ENCODE data around the gene TMEM178B. TPM values are rescaled to one million over a fixed set of nuclear protein-coding genes. Genes with fewer than 3 reads are reported as not detected.

TMEM178B gene
- total and polyA plus RNA-seq, 9 of the 15 experiments (the other 6 are each of a cell fraction or from before 2014, with no cell fraction given): under 0.01 to 0.03 (median 0.01) TPM; not detected in 5

DNA sequence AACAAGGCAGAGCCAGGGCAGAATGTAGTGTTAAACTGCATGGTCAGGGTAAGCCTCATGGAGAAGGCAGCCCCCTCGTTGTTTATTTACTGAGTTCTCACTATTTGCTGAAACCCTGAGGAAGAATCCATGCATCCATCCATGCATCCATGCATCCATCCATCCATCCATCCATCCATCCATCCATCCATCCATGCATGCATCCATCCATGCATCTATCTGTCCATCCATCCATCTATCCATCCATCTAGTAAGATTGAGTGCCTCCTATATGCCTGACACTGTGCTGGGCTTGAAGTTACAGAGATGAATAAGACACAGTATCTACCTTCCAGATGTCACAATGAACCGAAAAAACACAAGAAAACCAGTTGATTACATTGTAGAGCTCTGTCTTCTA is 275.9 kb downstream of the TMEM178B start:
- H3K36me3 ChIP-seq (ENCODE audit: control insufficient read depth, insufficient read depth, low read length): no peaks in the 10 kb centered on the region
- no peaks in the 10 kb centered on the region for H3K4me1 ChIP-seq (replicated peaks in 1 of 2; ENCODE audit: control insufficient read depth in 2 of 2, insufficient read depth in 2 of 2, low read length in 2 of 2)
- no peak overlapping the region for H3K9ac ChIP-seq (ENCODE audit: insufficient read depth in 1 of 2, low read depth in 2 of 2, low read length in 2 of 2)
- no peaks in the 10 kb centered on the region for H4K20me1 ChIP-seq (replicated peaks; ENCODE audit: control insufficient read depth, insufficient read depth, low read length)
- H3K9me3 ChIP-seq (replicated peaks; ENCODE audit: control insufficient read depth, insufficient read depth, low read depth, low read length): no peaks in the 10 kb centered on the region
- no peaks in the 10 kb centered on the region for H3K9me1 ChIP-seq (ENCODE audit: control insufficient read depth, insufficient read depth, low read length)
- no peak for DNase-seq (ENCODE audit: extremely low read depth in 1 of 4, low spot score in 3 of 4)
- no TSS peak for BruUV-seq (replicated peaks)
- ChIA-PET CTCF (ENCODE audit: low intra/inter-chr PET ratio) (no interaction called here), POLR2A (no interaction called here)
- H3K27me3 ChIP-seq (ENCODE audit: control insufficient read depth in 2 of 2, insufficient read depth in 2 of 2, low read length in 2 of 2): peaks cover 8 to 13% of the 10 kb centered on the region in 2 experiments; a peak in 4 of 5 replicates
- in situ Hi-C loops (cut with MboI) (no loop called here), intact Hi-C loops (cut with micrococcal nuclease) (no loop called here)
- H3K4me3 ChIP-seq: no peak overlapping the region
- 0% methylated on average over 2 of the region's 2 CpGs for WGBS (ENCODE audit: insufficient coverage, low coverage, missing lambda C conversion rate)
- H3K4me2 ChIP-seq (ENCODE audit: insufficient read depth, low read length): no peak overlapping the region
- no peak for FAIRE-seq
- H2AFZ ChIP-seq (ENCODE audit: low read depth, low read length): no peak overlapping the region
- H3K79me2 ChIP-seq (ENCODE audit: control insufficient read depth, insufficient read depth, low read length): no peaks in the 10 kb centered on the region
- no peak overlapping the region for H3K27ac ChIP-seq (ENCODE audit: extremely low read depth, low read depth, low read length)
- ATAC-seq: no peak
- TF ChIP-seq CHD1 (IDR thresholded peaks at IDR 0.05; ENCODE audit: low read length): no peak
- TF ChIP-seq, protein P1, sequence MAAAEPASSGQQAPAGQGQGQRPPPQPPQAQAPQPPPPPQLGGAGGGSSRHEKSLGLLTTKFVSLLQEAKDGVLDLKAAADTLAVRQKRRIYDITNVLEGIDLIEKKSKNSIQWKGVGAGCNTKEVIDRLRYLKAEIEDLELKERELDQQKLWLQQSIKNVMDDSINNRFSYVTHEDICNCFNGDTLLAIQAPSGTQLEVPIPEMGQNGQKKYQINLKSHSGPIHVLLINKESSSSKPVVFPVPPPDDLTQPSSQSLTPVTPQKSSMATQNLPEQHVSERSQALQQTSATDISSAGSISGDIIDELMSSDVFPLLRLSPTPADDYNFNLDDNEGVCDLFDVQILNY (CRISPR knock-in tag; IDR thresholded peaks at IDR 0.05): no peak
- TF ChIP-seq, protein P2, sequence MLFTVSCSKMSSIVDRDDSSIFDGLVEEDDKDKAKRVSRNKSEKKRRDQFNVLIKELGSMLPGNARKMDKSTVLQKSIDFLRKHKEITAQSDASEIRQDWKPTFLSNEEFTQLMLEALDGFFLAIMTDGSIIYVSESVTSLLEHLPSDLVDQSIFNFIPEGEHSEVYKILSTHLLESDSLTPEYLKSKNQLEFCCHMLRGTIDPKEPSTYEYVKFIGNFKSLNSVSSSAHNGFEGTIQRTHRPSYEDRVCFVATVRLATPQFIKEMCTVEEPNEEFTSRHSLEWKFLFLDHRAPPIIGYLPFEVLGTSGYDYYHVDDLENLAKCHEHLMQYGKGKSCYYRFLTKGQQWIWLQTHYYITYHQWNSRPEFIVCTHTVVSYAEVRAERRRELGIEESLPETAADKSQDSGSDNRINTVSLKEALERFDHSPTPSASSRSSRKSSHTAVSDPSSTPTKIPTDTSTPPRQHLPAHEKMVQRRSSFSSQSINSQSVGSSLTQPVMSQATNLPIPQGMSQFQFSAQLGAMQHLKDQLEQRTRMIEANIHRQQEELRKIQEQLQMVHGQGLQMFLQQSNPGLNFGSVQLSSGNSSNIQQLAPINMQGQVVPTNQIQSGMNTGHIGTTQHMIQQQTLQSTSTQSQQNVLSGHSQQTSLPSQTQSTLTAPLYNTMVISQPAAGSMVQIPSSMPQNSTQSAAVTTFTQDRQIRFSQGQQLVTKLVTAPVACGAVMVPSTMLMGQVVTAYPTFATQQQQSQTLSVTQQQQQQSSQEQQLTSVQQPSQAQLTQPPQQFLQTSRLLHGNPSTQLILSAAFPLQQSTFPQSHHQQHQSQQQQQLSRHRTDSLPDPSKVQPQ (CRISPR knock-in tag; IDR thresholded peaks at IDR 0.05; ENCODE audit: borderline replicate concordance): no peak
- TF ChIP-seq POLR2AphosphoS5 (IDR thresholded peaks at IDR 0.05; ENCODE audit: control insufficient read depth, insufficient read depth, low read depth, low read length): no peak
- TF ChIP-seq, protein P3, sequence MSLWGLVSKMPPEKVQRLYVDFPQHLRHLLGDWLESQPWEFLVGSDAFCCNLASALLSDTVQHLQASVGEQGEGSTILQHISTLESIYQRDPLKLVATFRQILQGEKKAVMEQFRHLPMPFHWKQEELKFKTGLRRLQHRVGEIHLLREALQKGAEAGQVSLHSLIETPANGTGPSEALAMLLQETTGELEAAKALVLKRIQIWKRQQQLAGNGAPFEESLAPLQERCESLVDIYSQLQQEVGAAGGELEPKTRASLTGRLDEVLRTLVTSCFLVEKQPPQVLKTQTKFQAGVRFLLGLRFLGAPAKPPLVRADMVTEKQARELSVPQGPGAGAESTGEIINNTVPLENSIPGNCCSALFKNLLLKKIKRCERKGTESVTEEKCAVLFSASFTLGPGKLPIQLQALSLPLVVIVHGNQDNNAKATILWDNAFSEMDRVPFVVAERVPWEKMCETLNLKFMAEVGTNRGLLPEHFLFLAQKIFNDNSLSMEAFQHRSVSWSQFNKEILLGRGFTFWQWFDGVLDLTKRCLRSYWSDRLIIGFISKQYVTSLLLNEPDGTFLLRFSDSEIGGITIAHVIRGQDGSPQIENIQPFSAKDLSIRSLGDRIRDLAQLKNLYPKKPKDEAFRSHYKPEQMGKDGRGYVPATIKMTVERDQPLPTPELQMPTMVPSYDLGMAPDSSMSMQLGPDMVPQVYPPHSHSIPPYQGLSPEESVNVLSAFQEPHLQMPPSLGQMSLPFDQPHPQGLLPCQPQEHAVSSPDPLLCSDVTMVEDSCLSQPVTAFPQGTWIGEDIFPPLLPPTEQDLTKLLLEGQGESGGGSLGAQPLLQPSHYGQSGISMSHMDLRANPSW (CRISPR knock-in tag; IDR thresholded peaks at IDR 0.05): no peak
- TF ChIP-seq, protein P4, sequence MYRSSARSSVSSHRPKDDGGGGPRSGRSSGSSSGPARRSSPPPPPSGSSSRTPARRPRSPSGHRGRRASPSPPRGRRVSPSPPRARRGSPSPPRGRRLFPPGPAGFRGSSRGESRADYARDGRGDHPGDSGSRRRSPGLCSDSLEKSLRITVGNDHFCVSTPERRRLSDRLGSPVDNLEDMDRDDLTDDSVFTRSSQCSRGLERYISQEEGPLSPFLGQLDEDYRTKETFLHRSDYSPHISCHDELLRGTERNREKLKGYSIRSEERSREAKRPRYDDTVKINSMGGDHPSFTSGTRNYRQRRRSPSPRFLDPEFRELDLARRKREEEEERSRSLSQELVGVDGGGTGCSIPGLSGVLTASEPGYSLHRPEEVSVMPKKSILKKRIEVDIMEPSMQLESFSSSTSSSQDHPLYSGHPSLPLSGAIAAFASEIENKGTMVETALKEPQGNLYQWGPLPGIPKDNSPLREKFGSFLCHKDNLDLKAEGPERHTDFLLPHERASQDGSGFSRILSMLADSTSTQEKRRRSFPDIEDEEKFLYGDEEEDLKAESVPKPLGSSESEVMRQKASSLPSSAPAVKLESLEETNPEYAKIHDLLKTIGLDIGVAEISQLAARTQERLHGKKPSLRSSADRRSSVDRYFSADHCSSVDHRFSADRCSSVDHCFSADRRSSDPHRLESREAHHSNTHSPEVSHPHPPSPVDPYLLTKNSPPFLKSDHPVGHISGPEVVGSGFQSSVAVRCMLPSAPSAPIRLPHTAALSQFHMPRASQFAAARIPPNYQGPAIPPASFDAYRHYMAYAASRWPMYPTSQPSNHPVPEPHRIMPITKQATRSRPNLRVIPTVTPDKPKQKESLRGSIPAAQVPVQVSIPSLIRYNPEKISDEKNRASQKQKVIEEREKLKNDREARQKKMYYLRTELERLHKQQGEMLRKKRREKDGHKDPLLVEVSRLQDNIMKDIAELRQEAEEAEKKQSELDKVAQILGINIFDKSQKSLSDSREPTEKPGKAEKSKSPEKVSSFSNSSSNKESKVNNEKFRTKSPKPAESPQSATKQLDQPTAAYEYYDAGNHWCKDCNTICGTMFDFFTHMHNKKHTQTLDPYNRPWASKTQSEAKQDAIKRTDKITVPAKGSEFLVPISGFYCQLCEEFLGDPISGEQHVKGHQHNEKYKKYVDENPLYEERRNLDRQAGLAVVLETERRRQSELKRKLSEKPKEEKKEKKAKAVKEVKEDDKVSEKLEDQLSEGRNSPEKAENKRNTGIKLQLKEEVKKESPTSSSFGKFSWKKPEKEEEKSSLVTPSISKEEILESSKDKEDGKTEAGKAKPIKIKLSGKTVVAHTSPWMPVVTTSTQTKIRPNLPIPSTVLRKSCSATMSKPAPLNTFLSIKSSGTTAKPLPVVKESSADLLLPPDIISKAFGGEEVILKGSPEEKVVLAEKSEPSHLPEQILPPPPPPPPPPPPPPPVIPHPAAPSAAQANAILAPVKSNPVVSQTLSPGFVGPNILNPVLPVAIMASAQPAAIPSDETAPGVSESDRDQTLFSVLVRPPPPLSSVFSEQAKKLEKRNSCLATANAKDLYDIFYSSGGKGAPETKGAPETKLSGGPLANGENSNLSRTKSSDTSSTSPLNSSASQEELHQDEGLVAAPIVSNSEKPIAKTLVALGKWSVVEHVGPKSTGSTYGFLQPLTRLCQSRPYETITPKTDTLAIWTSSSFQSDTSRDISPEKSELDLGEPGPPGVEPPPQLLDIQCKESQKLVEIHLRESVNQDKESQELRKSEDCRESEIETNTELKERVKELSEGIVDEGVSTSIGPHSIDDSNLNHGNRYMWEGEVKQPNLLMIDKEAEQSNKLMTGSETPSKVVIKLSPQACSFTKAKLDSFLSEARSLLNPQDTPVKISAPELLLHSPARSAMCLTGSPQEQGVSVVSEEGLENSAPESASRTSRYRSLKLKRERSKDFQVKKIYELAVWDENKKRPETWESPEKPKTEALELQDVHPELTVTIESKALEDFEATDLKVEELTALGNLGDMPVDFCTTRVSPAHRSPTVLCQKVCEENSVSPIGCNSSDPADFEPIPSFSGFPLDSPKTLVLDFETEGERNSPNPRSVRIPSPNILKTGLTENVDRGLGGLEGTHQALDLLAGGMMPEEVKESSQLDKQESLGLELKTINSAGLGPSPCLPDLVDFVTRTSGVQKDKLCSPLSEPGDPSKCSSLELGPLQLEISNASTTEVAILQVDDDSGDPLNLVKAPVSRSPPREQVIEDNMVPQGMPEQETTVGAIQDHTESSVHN (IDR thresholded peaks at IDR 0.05; ENCODE audit: borderline replicate concordance in 1 of 2, low read depth in 1 of 2): no peak
